LHCN-M2 (cell line): Measurements from ENCODE around the gene TUBB4A. TPM values are rescaled to one million over a fixed set of nuclear protein-coding genes. Genes with fewer than 3 reads are reported as not detected.
"Not testable (repeated sequence)": the region's sequence is repeated elsewhere in the genome, so short reads cannot be mapped to it uniquely, and the experiment has no call there.

ENCODE experiments used
- DNase-seq: peaks from one replicate; pipeline ENCODE4 v3.0.0-alpha.2; 2012; ENCODE audit warnings: low read depth
- polyA plus RNA-seq: library from polyadenylated mRNA; unstranded; fragments of >200 nt; gene quantifications from one replicate; pipeline ENCODE4 v1.2.1, GENCODE V29; 2012; ENCODE audit warnings: missing spikeins
- total RNA-seq: library from RNA; depleted of rRNA; stranded (reverse); fragments of >200 nt; gene quantifications from 2 replicates; pipeline ENCODE4 v1.2.3, GENCODE V29; 2014; rRNA removed

The TUBB4A gene
- not detected in 2 replicates for total RNA-seq
- 0.02 TPM for polyA plus RNA-seq

DNA sequence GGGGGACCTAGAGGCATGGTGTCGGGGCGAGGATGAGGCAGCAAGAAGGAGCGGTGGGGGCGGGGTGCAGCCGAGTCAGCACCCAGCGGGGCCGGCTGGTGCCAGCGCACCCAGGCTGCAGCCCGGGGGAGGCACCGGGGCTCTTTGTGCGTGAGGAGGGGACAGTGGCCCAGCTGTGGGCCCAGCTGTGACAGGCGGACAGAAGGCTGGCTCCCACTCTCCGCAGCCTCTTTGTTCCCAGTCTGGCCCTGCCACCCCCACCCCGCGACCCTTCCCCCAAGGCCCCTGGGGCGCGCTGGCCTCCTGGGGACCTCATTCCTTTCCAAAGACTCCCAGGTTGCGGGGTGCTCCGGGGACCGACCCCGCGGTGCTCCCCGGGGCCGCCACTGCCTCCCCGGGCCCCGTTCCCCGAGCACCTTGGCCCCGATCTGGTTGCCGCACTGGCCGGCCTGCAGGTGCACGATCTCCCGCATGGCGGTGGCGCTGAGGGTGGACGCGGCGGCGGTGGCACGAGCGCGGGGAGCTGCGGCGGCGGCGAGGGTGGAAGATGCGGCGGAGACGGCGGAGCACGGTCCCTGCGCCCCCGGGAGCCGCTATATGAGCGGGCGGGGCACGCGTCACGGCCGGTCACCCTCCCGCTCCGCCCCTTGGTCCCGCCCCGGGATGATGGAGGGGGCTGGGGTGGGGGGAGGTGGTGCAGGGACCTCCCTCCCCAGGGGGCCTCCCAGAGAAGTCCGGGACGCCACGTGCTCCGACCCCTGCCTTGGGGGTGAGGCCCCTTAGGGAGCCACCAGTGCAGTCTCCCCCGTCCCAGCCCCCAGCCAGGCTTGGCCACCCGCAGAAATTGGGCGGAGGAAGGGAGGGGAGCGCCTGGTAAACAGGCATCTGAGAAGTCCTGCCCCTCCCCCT, at the start of gene TUBB4A:
TUBB4A (minus strand) TSS at position 570 of the 909 bp plus-strand sequence; CDS start at position 473, 97 bp downstream.
- no peak for DNase-seq

DNA sequence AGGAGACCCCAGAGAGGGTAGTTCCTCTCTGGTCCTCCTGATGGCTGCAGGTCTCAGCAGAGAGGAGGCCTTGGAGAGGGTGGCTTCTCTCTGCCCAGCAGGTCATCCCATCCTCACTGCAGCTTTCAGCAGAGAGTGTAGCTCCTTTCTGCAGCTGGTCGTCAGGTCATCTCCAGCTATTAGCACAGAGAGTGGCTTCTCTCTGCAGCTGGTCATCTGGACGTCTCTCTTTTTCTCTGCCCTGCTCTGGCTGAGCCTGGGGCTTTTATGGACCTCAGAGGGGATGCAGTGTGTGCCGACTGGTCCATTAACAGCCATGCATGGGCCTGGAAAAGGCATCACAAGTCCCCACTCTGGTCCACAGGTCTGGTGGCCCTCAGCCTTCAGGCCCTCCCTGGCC, 49.0 kb upstream of the TUBB4A start:
- no peak for DNase-seq

- DNase-seq = not testable (repeated sequence)
These were observed 48.6 kb upstream of the TUBB4A start for GRCh38 chr19:6550679-6551078.

DNA sequence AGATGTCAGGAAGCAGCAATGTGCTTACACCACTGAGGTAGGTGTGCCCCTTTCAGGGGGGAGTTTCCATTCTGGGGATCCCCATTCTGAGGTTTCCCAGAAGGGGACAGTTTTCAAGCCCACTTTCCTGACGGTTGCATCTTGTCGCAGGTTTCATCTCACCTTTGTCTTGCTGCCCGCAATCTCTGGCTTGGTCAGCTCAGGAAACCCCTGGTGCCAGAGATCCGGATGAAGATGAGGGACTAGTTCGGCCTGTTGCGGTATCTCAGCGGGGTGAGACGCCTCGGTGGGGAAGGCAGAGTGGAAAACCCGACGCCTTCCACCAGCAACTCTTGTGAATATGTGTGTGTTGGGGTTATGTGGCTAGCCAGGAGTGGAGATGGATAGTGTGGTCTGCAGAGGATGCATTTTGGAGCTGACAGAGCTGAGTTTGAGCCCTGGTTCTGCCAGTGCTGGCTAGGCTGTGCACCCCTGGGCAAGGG, 41.8 kb upstream of the TUBB4A start:
- DNase-seq = no peak

- DNase-seq = no peak
These were observed 39.0 kb upstream of the TUBB4A start for GRCh38 chr19:6540918-6541689.

GRCh38 chr19:6539514-6539913, 37.4 kb upstream of the TUBB4A start:
- DNase-seq = no peak

GRCh38 chr19:6535558-6536137, 33.5 kb upstream of the TUBB4A start:
- DNase-seq = no peak

GRCh38 chr19:6534451-6535093, 32.5 kb upstream of the TUBB4A start:
- DNase-seq = no peak

- DNase-seq = no peak
These were observed 31.8 kb upstream of the TUBB4A start for GRCh38 chr19:6533746-6534418.

DNA sequence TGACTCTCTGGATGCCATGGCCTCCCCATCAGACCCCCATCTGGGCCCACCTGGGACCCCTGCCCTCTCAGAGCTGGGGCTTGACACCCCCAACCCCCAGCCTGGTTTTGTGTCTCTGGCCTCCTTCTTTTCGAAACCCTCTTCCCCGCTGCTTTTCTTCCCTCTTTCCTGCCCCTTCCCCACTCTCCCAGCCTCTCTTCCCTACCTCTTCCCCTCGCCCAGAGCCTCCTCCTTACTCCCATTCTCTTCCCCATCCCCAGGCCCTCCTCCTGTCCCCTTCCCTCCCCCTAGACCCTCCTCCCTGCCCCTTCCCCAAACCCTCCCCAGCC, 30.9 kb upstream of the TUBB4A start:
- DNase-seq = no peak

- DNase-seq = no peak
These were observed 30.3 kb upstream of the TUBB4A start for GRCh38 chr19:6532244-6532999.

GRCh38 chr19:6531956-6532243, 29.8 kb upstream of the TUBB4A start:
- DNase-seq = no peak

DNA sequence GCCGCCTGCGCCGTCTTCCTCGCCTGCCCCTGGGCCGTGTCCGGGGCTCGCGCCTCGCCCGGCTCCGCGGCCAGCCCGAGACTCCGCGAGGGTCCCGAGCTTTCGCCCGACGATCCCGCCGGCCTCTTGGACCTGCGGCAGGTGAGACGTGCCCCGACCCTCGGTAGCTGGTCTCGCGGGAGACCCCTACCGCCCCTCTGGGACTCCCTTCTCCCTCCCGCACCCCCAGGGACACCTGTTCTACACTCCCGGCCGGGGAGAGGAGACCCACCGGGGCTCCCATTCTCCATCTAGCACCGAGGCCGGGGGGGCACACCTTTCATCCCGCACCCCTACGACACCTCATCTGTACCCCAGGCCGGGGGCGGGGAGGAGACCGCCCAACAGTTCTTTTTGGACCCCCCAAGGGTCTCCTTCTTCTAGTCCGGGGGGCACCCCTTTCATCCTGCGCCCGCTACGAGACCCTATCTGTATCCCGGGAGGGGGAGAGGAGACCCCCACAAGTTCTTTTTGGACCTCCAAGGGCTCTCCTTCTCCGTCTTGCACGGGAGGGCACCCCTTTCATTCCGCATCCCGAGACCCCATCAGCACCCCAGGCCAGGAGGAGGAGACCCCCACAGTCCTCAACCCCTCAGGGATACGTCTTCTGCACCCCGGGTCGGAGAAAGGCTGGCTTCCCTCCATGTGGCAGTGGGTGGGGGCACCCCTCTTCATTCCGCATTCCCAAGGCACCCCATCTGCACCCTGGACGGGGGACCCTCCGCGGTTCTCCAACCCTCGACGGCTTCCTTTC, 29.2 kb upstream of the TUBB4A start:
- no peak for DNase-seq

GRCh38 chr19:6530386-6531162, 28.5 kb upstream of the TUBB4A start, which contains the start of gene TNFSF9:
TSS of gene TNFSF9 (plus strand) at chr19:6531026. CDS start at chr19:6531037, 11 bp downstream.
- DNase-seq = peak; percentile 81

GRCh38 chr19:6529937-6530385, 27.9 kb upstream of the TUBB4A start:
- DNase-seq = no peak

- DNase-seq = no peak
These were observed 27.2 kb upstream of the TUBB4A start for GRCh38 chr19:6529351-6529750.

- no peak for DNase-seq
These were observed 26.5 kb upstream of the TUBB4A start for GRCh38 chr19:6528544-6529121.

GRCh38 chr19:6527893-6528543, 25.9 kb upstream of the TUBB4A start:
- no peak for DNase-seq
